Measurements from ENCODE around the gene SPTBN5.

SPTBN5 gene

GRCh38 chr15:41883484-41883825, 10.4 kb downstream of the SPTBN5 start:
- ChIA-PET CTCF (interaction anchor here (0.6 kb wide), 1 partner anchor 1273 kb away, joined by 4 read pairs; no protein-coding TSS in a partner anchor), POLR2A (ENCODE audit: low non-redundant PET) (no interaction called here)
- H3K27ac ChIP-seq = peak overlapping the region; percentile 34
- no peak for DNase-seq (ENCODE audit: low spot score)
- no peak for TF ChIP-seq CTCF (conservative IDR thresholded peaks at IDR 0.05; ENCODE audit: low read depth)

- DNase-seq (ENCODE audit: low spot score) = no peak
- peak overlapping the region; percentile 34 for H3K27ac ChIP-seq
- ChIA-PET CTCF (interaction anchor here (0.6 to 1.3 kb wide), 2 partner anchors 22 to 1274 kb away, joined by 3 to 4 read pairs; no protein-coding TSS in a partner anchor), POLR2A (ENCODE audit: low non-redundant PET) (no interaction called here)
- TF ChIP-seq CTCF (conservative IDR thresholded peaks at IDR 0.05; ENCODE audit: low read depth) = no peak
Measured at GRCh38 chr15:41882689-41883483, 11.0 kb downstream of the SPTBN5 start.

GRCh38 chr15:41881920-41882688, 11.7 kb downstream of the SPTBN5 start:
- no peak for TF ChIP-seq CTCF (conservative IDR thresholded peaks at IDR 0.05; ENCODE audit: low read depth)
- DNase-seq (ENCODE audit: low spot score) = no peak
- ChIA-PET CTCF (interaction anchor here (1.3 kb wide), 1 partner anchor 23 kb away, joined by 3 read pairs; no protein-coding TSS in a partner anchor), POLR2A (ENCODE audit: low non-redundant PET) (no interaction called here)
- peak overlapping the region; percentile 34 for H3K27ac ChIP-seq

GRCh38 chr15:41881550-41881919, 12.3 kb downstream of the SPTBN5 start:
- no peak for DNase-seq (ENCODE audit: low spot score)
- ChIA-PET CTCF (no interaction called here), POLR2A (ENCODE audit: low non-redundant PET) (no interaction called here)
- no peak for TF ChIP-seq CTCF (conservative IDR thresholded peaks at IDR 0.05; ENCODE audit: low read depth)
- no peak overlapping the region for H3K27ac ChIP-seq

GRCh38 chr15:41881086-41881485, 12.8 kb downstream of the SPTBN5 start:
- DNase-seq (ENCODE audit: low spot score) = no peak
- ChIA-PET CTCF (no interaction called here), POLR2A (ENCODE audit: low non-redundant PET) (no interaction called here)
- no peak overlapping the region for H3K27ac ChIP-seq
- no peak for TF ChIP-seq CTCF (conservative IDR thresholded peaks at IDR 0.05; ENCODE audit: low read depth)

- POLR2A ChIA-PET (ENCODE audit: low non-redundant PET) = no interaction called here
- H3K27ac ChIP-seq = no peak overlapping the region
- no peak for DNase-seq (ENCODE audit: low spot score)
- CTCF ChIA-PET = no interaction called here
- no peak for TF ChIP-seq CTCF (conservative IDR thresholded peaks at IDR 0.05; ENCODE audit: low read depth)
Measured at GRCh38 chr15:41880156-41880877, 13.5 kb downstream of the SPTBN5 start.

Data from RWPE1 (cell line).